Measurements from ENCODE around the gene MGAT4A. TPM values are rescaled to one million over a fixed set of nuclear protein-coding genes. Genes with fewer than 3 reads are reported as not detected.

MGAT4A gene
- total and polyA plus RNA-seq, 2 of the 13 experiments (the other 11 are each of a cell fraction or from before 2014, with no cell fraction given): 47.2 to 90.9 TPM

- TF ChIP-seq HNF1A (IDR thresholded peaks at IDR 0.05; ENCODE audit: low read depth) (no peak), HNF1A (CRISPR knock-in tag; IDR thresholded peaks at IDR 0.05; ENCODE audit: borderline replicate concordance) (peak; percentile 40; the same call in 1 of the 2 replicates), REPIN1 (CRISPR knock-in tag; IDR thresholded peaks at IDR 0.05; ENCODE audit: borderline replicate concordance, low read depth) (peak; percentile 55; the same call in 1 of the 2 replicates), ZNF121 (CRISPR knock-in tag; IDR thresholded peaks at IDR 0.05) (peak; percentile 69), ISL2 (CRISPR knock-in tag; IDR thresholded peaks at IDR 0.05) (peak; percentile 14; the same call in 1 of the 2 replicates), ZNF580 (CRISPR knock-in tag; IDR thresholded peaks at IDR 0.05; ENCODE audit: borderline replicate concordance, low read depth) (0 out of 2 replicates have a peak, but pooled peaks have one; percentile 28), ZBTB40 (IDR thresholded peaks at IDR 0.05) (no peak), ZBTB40 (CRISPR knock-in tag; IDR thresholded peaks at IDR 0.05) (peak; percentile 62), ZSCAN31 (CRISPR knock-in tag; IDR thresholded peaks at IDR 0.05; ENCODE audit: low read depth) (peak; percentile 56; the same call in 1 of the 2 replicates), FOXA3 (CRISPR knock-in tag; IDR thresholded peaks at IDR 0.05) (peak; percentile 26; the same call in 1 of the 2 replicates), ZNF772 (CRISPR knock-in tag; IDR thresholded peaks at IDR 0.05) (peak; percentile 45; the same call in 1 of the 2 replicates), ZBTB38 (CRISPR knock-in tag; IDR thresholded peaks at IDR 0.05) (peak; percentile 58), SP2 (CRISPR knock-in tag; IDR thresholded peaks at IDR 0.05) (peak; percentile 84), ZNF546 (CRISPR knock-in tag; conservative IDR thresholded peaks at IDR 0.05) (0 out of 2 replicates have a peak, but pooled peaks have one; percentile 51)
These were observed at the start of gene MGAT4A (continued) for GRCh38 chr2:98731041-98731893.
